HK-2 (cell line): ENCODE data around the gene TOGARAM1.
"Not testable (repeated sequence)": the region's sequence is repeated elsewhere in the genome, so short reads cannot be mapped to it uniquely, and the experiment has no call there.

ENCODE experiments used
- DNase-seq: peaks from one replicate; pipeline ENCODE4 v3.0.0-alpha.2; 2018; ENCODE audit not compliant: unreplicated experiment

Gene TOGARAM1

GRCh38 chr14:45044638-45045037, 82.6 kb downstream of the TOGARAM1 start:
- no peak for DNase-seq

- no peak for DNase-seq
Measured at GRCh38 chr14:45048385-45048784, 86.4 kb downstream of the TOGARAM1 start.

DNA sequence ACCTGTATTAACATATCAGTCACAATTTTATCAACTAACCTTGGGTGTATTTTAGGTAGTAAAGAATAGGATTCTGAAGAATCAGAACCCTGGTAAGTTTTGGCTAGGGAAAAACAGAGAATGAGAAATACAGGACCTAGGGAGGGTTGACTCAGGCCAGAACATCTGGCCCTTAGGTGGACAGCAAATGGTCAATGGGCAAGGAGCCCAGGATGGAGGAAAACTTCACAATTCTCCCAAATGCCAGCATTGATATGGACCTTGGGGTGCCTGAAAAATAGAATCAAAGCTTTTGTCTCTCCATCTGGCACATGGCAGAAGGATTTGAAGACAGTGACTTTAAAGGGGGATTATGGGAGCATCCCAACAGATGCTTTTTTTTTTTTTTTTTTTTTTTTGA, 89.2 kb downstream of the TOGARAM1 start:
- DNase-seq, result no peak

DNA sequence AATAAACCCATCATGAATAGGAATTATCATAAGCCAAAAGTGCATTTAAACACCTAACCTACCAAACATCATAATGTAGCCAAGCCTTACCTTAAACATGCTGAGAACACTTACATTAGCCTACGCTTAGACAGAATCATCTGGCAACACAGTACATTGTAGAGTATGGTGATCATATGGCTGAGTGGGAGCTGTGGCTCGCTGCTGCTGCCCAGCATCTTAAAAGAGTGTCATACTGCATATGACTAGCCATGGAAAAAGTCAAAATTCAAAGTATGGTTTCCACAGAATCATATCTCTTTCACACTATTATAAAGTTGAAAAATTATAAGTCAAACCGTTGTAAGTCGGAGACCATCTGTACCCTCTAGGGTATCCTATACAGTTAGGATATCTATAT, 89.9 kb downstream of the TOGARAM1 start:
- no peak for DNase-seq

GRCh38 chr14:45057349-45057748, 95.4 kb downstream of the TOGARAM1 start:
- DNase-seq, result no peak

GRCh38 chr14:45057881-45058364, 95.9 kb downstream of the TOGARAM1 start:
- DNase-seq, result no peak

DNA sequence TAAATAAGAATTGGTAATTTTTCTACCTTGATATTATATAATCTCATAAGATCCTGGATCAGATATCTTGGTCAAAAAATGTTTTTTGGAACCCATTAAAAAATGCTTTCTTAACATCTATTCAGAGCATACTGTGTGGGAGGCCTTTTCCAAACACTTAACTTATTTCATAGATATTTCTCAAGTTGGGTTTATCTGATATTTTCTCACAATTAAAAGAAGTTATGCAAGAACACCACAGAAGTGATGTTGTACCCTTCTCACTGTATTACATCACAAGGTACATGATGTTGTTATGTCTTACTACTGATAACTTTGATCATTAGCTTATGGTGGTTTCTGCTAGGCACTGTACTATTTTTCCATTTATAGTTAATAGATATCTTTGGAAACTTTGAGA, 98.6 kb downstream of the TOGARAM1 start:
- no peak for DNase-seq

- no peak for DNase-seq
Measured at GRCh38 chr14:45065540-45065939, 103.5 kb downstream of the TOGARAM1 start.

DNA sequence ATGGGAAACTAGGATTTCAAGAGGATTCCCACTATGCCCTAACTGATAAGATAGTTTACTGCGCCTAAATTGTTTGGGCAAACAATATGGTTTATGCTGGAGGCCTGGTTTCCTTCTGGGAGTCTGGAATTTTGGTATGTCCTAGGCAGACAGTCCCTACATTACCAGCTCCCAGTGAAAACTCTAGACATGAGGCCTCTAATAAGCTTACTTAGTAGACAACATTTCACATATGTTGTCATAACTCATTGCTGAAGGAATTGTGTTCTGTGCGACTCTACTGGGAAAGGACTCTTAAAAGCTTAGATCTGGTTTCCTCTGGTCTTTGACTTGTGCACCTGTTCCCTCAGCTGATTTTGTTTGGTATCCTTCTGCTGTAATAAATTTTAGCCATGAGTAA, 104.0 kb downstream of the TOGARAM1 start:
- no peak for DNase-seq

GRCh38 chr14:45066667-45067066, 104.7 kb downstream of the TOGARAM1 start:
- no peak for DNase-seq

DNA sequence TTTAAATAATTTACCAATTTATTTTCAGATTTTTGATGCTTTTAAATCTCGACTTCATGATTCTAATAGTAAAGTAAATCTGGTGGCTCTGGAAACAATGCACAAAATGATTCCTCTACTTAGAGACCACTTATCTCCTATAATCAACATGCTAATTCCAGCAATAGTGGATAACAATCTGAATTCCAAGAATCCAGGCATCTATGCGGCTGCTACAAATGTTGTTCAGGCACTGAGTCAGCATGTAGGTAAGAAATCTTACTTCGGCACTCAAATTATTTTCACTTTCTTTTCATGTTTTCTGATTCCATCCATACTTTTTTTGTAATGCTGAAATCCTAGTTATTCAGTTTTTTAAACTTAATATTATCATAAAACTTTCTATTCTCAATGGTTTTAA, 106.4 kb downstream of the TOGARAM1 start:
- no peak for DNase-seq

- no peak for DNase-seq
Measured at GRCh38 chr14:45070215-45070614, 108.2 kb downstream of the TOGARAM1 start.

- no peak for DNase-seq
Measured at GRCh38 chr14:45072126-45072525, 110.1 kb downstream of the TOGARAM1 start.

DNA sequence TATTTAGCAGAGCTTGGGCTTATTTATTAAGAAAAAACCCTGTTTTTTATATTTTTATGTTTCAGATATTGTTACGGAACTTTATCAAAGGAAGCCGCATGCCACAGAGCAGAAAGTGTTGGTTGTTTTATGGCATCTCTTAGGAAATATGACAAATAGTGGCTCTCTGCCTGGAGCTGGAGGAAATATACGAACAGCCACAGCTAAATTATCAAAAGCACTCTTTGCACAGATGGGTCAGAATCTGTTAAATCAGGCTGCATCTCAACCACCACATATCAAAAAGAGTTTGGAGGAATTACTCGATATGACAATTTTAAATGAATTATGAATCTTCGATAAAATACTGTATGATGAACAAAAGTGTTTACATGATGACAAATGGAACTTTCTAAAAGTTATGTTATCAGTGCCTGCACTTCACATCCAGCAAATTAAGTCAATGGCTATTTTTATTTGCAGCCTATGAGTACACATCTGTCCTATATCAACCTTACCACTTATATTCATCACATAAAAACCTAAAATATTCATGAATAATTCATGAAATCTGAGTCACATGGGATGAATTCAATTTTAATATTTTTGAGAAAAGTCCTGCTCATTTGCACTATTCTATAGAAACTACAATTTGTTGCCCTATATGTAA, 111.4 kb downstream of the TOGARAM1 start:
- no peak for DNase-seq

GRCh38 chr14:45078323-45078722, 116.3 kb downstream of the TOGARAM1 start:
- DNase-seq, result no peak

DNA sequence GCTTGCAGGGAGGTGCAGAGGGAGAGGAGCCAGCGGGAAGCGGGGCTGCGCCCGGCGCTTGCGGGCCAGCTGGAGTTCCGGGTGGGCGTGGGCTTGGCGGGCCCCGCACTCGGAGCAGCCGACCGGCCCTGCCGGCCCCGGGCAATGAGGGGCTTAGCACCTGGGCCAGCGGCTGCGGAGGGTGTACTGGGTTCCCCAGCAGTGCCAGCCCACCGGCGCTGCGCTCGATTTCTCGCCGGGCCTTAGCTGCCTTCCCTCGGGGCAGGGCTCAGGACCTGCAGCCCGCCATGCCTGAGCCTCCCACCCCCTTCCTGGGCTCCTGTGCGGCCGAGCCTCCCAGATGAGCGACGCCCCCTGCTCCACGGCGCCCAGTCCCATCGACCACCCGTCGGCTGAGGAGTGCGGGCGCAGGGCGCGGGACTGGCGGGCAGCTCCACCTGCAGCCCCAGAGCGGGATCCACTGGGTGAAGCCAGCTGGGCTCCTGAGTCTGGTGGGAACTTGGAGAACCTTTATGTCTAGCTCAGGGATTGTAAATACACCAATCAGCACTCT, 118.5 kb downstream of the TOGARAM1 start:
- not testable (repeated sequence) for DNase-seq

DNA sequence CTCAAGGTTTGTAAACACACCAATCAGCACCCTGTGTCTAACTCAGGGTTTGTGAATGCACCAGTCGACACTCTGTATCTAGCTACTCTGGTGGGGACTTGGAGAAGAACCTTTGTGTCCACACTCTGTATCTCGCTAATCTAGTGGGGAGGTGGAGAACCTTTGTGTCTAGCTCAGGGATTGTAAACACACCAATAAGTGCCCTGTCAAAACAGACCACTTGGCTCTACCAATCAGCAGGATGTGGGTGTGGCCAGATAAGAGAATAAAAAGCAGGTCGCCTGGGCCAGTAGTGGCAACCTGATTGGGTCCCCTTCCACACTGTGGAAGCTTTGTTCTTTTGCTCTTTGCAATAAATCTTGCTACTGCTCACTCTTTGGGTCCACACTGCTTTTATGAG, 119.1 kb downstream of the TOGARAM1 start:
- DNase-seq, result not testable (repeated sequence)

GRCh38 chr14:45082420-45082819, 120.4 kb downstream of the TOGARAM1 start:
- no peak for DNase-seq

DNA sequence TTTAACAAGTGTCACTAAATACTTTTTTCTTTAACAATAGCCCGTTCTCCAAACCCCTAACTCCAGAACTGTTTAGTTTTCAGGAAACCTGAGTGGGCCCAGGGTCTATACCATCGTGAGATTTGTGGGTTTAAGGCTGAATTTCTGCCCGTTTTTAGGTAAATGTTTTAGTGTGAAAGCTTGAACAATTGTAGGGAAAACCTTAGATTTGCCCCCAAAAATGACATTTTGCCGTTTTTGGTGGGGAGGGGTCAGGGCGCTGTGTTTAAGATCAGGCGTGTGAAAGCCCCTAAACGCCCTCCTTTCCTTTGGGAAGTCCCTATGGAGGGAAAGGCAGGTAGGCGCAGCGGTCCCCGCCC, 121.6 kb downstream of the TOGARAM1 start:
- DNase-seq, result no peak

DNA sequence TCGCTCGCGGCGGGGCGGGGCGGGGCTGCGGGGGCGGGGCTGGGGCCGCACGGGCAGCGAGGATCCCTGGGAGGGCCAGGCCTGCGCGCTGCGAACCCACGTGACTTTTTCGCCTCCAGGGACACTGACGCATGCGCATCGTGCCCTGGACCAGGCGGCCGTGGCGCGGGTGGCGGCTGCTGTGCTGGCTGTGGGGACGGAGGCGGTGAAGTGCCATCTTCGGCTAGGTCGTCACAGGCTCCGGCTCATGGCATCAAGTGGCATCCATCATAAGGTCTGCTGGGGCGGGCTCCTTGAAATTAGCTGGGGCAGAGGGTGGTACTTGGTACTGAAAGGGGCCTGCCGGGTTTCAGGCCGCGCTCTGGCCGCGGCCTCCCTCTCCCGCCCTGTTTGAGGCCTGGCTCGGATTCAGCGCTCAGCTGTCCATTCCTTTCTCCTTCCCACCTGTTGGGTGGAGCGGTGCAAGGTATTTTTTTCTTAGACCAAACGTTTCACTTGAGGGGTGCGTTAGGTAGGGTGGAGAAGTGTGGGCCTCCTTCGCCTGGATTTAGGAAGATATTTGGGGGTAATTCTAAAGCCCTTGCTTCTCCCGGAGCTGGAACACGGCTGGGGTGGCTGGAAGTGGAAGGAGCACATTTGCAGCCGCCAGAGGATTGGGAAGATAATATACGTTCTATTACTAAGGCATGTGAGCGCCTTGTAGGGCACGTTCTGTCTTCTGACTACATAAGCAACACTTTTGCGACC, 122.2 kb downstream of the TOGARAM1 start, which contains the start of gene PRPF39:
PRPF39 (plus strand) TSS at position 141 of the 747 bp plus-strand sequence. CDS start 11,124 bp downstream, outside the sequence.
- DNase-seq, result peak; percentile 96

GRCh38 chr14:45084946-45085346, 123.0 kb downstream of the TOGARAM1 start:
- DNase-seq, result no peak

GRCh38 chr14:45089813-45090212, 127.8 kb downstream of the TOGARAM1 start:
- DNase-seq, result no peak

GRCh38 chr14:45091710-45092109, 129.7 kb downstream of the TOGARAM1 start:
- no peak for DNase-seq
